ENCODE measurements around the gene FOXQ1. TPM values are rescaled to one million over a fixed set of nuclear protein-coding genes. Genes with fewer than 3 reads are reported as not detected.

The FOXQ1 gene
- total and polyA plus RNA-seq, 2 of the 13 experiments (the other 11 are each of a cell fraction or from before 2014, with no cell fraction given): 35.2 to 39.8 TPM

GRCh38 chr6:1316489-1316971, 4.6 kb downstream of the FOXQ1 start (continued):
- TF ChIP-seq SP140L (CRISPR knock-in tag; IDR thresholded peaks at IDR 0.05; ENCODE audit: borderline replicate concordance): no peak
- TF ChIP-seq, protein P1, sequence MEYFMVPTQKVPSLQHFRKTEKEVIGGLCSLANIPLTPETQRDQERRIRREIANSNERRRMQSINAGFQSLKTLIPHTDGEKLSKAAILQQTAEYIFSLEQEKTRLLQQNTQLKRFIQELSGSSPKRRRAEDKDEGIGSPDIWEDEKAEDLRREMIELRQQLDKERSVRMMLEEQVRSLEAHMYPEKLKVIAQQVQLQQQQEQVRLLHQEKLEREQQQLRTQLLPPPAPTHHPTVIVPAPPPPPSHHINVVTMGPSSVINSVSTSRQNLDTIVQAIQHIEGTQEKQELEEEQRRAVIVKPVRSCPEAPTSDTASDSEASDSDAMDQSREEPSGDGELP (IDR thresholded peaks at IDR 0.05; ENCODE audit: borderline replicate concordance, low read depth): peak; percentile 27; the same call in 1 of the 2 replicates
- TF ChIP-seq DNMT1 (CRISPR knock-in tag; IDR thresholded peaks at IDR 0.05): no peak
- no peak for TF ChIP-seq ZFP1 (CRISPR knock-in tag; IDR thresholded peaks at IDR 0.05)
- TF ChIP-seq, protein P2, sequence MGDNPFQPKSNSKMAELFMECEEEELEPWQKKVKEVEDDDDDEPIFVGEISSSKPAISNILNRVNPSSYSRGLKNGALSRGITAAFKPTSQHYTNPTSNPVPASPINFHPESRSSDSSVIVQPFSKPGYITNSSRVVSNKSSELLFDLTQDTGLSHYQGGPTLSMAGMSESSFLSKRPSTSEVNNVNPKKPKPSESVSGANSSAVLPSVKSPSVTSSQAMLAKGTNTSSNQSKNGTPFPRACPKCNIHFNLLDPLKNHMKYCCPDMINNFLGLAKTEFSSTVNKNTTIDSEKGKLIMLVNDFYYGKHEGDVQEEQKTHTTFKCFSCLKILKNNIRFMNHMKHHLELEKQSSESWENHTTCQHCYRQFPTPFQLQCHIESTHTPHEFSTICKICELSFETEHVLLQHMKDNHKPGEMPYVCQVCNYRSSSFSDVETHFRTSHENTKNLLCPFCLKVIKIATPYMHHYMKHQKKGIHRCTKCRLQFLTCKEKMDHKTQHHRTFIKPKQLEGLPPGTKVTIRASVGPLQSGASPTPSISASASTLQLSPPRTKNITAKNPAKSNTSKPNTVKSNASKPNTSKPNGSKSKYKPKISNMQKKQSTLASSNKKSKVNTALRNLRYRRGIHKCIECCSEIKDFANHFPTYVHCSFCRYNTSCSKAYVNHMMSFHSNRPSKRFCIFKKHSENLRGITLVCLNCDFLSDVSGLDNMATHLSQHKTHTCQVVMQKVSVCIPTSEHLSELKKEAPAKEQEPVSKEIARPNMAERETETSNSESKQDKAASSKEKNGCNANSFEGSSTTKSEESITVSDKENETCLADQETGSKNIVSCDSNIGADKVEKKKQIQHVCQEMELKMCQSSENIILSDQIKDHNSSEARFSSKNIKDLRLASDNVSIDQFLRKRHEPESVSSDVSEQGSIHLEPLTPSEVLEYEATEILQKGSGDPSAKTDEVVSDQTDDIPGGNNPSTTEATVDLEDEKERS (CRISPR knock-in tag; IDR thresholded peaks at IDR 0.05): no peak
- TF ChIP-seq ZNF616 (CRISPR knock-in tag; IDR thresholded peaks at IDR 0.05; ENCODE audit: low read depth): no peak
- no peak for TF ChIP-seq ETV5 (CRISPR knock-in tag; IDR thresholded peaks at IDR 0.05; ENCODE audit: borderline replicate concordance)
- no peak for TF ChIP-seq ZNF747 (CRISPR knock-in tag; IDR thresholded peaks at IDR 0.05; ENCODE audit: borderline replicate concordance)
- 0 out of 2 replicates have a peak, but pooled peaks have one; percentile 24 for TF ChIP-seq HOXD1 (CRISPR knock-in tag; IDR thresholded peaks at IDR 0.05)
- TF ChIP-seq ZNF331 (CRISPR knock-in tag; IDR thresholded peaks at IDR 0.05): no peak
- peak; percentile 63; the same call in 1 of the 2 replicates for TF ChIP-seq IRF2 (CRISPR knock-in tag; IDR thresholded peaks at IDR 0.05)
- no peak for TF ChIP-seq ZNF552 (CRISPR knock-in tag; IDR thresholded peaks at IDR 0.05; ENCODE audit: borderline replicate concordance)
- peak; percentile 26; the same call in 1 of the 2 replicates for TF ChIP-seq ARNTL (CRISPR knock-in tag; IDR thresholded peaks at IDR 0.05)
- peak; percentile 83 for TF ChIP-seq RAD21 (CRISPR knock-in tag; IDR thresholded peaks at IDR 0.05)
- peak; percentile 68; the same call in 1 of the 2 replicates for TF ChIP-seq ZNF274 (CRISPR knock-in tag; IDR thresholded peaks at IDR 0.05)
- no peak for TF ChIP-seq CENPT (CRISPR knock-in tag; IDR thresholded peaks at IDR 0.05; ENCODE audit: low read depth)
- TF ChIP-seq ZNF547 (CRISPR knock-in tag; IDR thresholded peaks at IDR 0.05): no peak; the same call in 1 of the 2 replicates
- 0 out of 2 replicates have a peak, but pooled peaks have one; percentile 71 for TF ChIP-seq ZNF235 (CRISPR knock-in tag; IDR thresholded peaks at IDR 0.05; ENCODE audit: borderline replicate concordance)
- TF ChIP-seq, protein P3, sequence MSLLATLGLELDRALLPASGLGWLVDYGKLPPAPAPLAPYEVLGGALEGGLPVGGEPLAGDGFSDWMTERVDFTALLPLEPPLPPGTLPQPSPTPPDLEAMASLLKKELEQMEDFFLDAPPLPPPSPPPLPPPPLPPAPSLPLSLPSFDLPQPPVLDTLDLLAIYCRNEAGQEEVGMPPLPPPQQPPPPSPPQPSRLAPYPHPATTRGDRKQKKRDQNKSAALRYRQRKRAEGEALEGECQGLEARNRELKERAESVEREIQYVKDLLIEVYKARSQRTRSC (CRISPR knock-in tag; IDR thresholded peaks at IDR 0.05; ENCODE audit: low read depth): no peak
- TF ChIP-seq ZKSCAN8 (CRISPR knock-in tag; IDR thresholded peaks at IDR 0.05; ENCODE audit: borderline replicate concordance): no peak
- TF ChIP-seq, protein P4, sequence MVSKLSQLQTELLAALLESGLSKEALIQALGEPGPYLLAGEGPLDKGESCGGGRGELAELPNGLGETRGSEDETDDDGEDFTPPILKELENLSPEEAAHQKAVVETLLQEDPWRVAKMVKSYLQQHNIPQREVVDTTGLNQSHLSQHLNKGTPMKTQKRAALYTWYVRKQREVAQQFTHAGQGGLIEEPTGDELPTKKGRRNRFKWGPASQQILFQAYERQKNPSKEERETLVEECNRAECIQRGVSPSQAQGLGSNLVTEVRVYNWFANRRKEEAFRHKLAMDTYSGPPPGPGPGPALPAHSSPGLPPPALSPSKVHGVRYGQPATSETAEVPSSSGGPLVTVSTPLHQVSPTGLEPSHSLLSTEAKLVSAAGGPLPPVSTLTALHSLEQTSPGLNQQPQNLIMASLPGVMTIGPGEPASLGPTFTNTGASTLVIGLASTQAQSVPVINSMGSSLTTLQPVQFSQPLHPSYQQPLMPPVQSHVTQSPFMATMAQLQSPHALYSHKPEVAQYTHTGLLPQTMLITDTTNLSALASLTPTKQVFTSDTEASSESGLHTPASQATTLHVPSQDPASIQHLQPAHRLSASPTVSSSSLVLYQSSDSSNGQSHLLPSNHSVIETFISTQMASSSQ (IDR thresholded peaks at IDR 0.05; ENCODE audit: low read depth): no peak
- TF ChIP-seq, protein P4 (CRISPR knock-in tag; IDR thresholded peaks at IDR 0.05; ENCODE audit: borderline replicate concordance): peak; percentile 62; the same call in 1 of the 2 replicates
